ENCODE results near the gene WDR87.

- TF ChIP-seq EZH2 (optimal IDR thresholded peaks at IDR 0.05; ENCODE audit: low read depth, low read length) (no peak), EZH2phosphoT487 (IDR thresholded peaks at IDR 0.05; ENCODE audit: low read length) (no peak)
- TF ChIP-seq, protein P1, sequence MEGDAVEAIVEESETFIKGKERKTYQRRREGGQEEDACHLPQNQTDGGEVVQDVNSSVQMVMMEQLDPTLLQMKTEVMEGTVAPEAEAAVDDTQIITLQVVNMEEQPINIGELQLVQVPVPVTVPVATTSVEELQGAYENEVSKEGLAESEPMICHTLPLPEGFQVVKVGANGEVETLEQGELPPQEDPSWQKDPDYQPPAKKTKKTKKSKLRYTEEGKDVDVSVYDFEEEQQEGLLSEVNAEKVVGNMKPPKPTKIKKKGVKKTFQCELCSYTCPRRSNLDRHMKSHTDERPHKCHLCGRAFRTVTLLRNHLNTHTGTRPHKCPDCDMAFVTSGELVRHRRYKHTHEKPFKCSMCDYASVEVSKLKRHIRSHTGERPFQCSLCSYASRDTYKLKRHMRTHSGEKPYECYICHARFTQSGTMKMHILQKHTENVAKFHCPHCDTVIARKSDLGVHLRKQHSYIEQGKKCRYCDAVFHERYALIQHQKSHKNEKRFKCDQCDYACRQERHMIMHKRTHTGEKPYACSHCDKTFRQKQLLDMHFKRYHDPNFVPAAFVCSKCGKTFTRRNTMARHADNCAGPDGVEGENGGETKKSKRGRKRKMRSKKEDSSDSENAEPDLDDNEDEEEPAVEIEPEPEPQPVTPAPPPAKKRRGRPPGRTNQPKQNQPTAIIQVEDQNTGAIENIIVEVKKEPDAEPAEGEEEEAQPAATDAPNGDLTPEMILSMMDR (IDR thresholded peaks at IDR 0.05; ENCODE audit: low read length) = no peak
Observed at GRCh38 chr19:37955986-37956385, 49.6 kb upstream of the WDR87 start.
